ENCODE measurements around the gene GNA15.

The GNA15 gene

GRCh38 chr19:3095441-3096191 is 40.2 kb upstream of the GNA15 start:
- H3K4me1 ChIP-seq (ENCODE audit: low read length) = peaks cover 9% of the 10 kb centered on the region
- no peak overlapping the region for H3K9ac ChIP-seq (ENCODE audit: low read length)
- H3K4me3 ChIP-seq (ENCODE audit: low read length) = peak overlapping the region; percentile 75; the same call in 1 of the 2 replicates
- no peaks in the 10 kb centered on the region for H3K27me3 ChIP-seq (ENCODE audit: low read depth, low read length)
- TF ChIP-seq CTCF (IDR thresholded peaks at IDR 0.05; ENCODE audit: low read depth, low read length) (no peak), EZH2phosphoT487 (IDR thresholded peaks at IDR 0.05; ENCODE audit: low read depth) (no peak)
- no peaks in the 10 kb centered on the region for H3K9me3 ChIP-seq (ENCODE audit: insufficient read depth, low read length)
- peak overlapping the region; percentile 49 for H3K4me2 ChIP-seq (ENCODE audit: low read length)
- H3K27ac ChIP-seq (ENCODE audit: low read length) = no peak overlapping the region
- H2AFZ ChIP-seq (ENCODE audit: low read depth, low read length) = no peak overlapping the region
- no peaks in the 10 kb centered on the region for H4K20me1 ChIP-seq (ENCODE audit: insufficient read depth, low read length)
- no peaks in the 10 kb centered on the region for H3K79me2 ChIP-seq (ENCODE audit: low read length)
- H3K36me3 ChIP-seq (replicated peaks; ENCODE audit: low read depth, low read length) = no peaks in the 10 kb centered on the region

- H3K4me3 ChIP-seq (ENCODE audit: low read length) = no peak overlapping the region
- no peaks in the 10 kb centered on the region for H3K27me3 ChIP-seq (ENCODE audit: low read depth, low read length)
- no peaks in the 10 kb centered on the region for H4K20me1 ChIP-seq (ENCODE audit: insufficient read depth, low read length)
- H3K79me2 ChIP-seq (ENCODE audit: low read length) = no peaks in the 10 kb centered on the region
- H2AFZ ChIP-seq (ENCODE audit: low read depth, low read length) = no peak overlapping the region
- H3K9me3 ChIP-seq (ENCODE audit: insufficient read depth, low read length) = no peaks in the 10 kb centered on the region
- peaks cover 9% of the 10 kb centered on the region for H3K4me1 ChIP-seq (ENCODE audit: low read length)
- H3K9ac ChIP-seq (ENCODE audit: low read length) = no peak overlapping the region
- TF ChIP-seq CTCF (IDR thresholded peaks at IDR 0.05; ENCODE audit: low read depth, low read length) = no peak
- no peak overlapping the region for H3K4me2 ChIP-seq (ENCODE audit: low read length)
- no peaks in the 10 kb centered on the region for H3K36me3 ChIP-seq (replicated peaks; ENCODE audit: low read depth, low read length)
- no peak overlapping the region for H3K27ac ChIP-seq (ENCODE audit: low read length)
Observed at GRCh38 chr19:3096267-3096901, 39.4 kb upstream of the GNA15 start.

- H3K36me3 ChIP-seq (replicated peaks; ENCODE audit: low read depth, low read length) = no peaks in the 10 kb centered on the region
- TF ChIP-seq EZH2phosphoT487 (IDR thresholded peaks at IDR 0.05; ENCODE audit: low read depth) (no peak), CTCF (IDR thresholded peaks at IDR 0.05; ENCODE audit: low read depth, low read length) (no peak)
- no peak overlapping the region for H2AFZ ChIP-seq (ENCODE audit: low read depth, low read length)
- no peaks in the 10 kb centered on the region for H4K20me1 ChIP-seq (ENCODE audit: insufficient read depth, low read length)
- H3K9ac ChIP-seq (ENCODE audit: low read length) = no peak overlapping the region
- H3K4me1 ChIP-seq (ENCODE audit: low read length) = peaks cover 9% of the 10 kb centered on the region
- no peak overlapping the region for H3K4me2 ChIP-seq (ENCODE audit: low read length)
- H3K4me3 ChIP-seq (ENCODE audit: low read length) = no peak overlapping the region
- no peaks in the 10 kb centered on the region for H3K9me3 ChIP-seq (ENCODE audit: insufficient read depth, low read length)
- H3K27ac ChIP-seq (ENCODE audit: low read length) = no peak overlapping the region
- H3K27me3 ChIP-seq (ENCODE audit: low read depth, low read length) = no peaks in the 10 kb centered on the region
- H3K79me2 ChIP-seq (ENCODE audit: low read length) = no peaks in the 10 kb centered on the region
Observed at GRCh38 chr19:3096902-3097326, 38.9 kb upstream of the GNA15 start.

- TF ChIP-seq CTCF (IDR thresholded peaks at IDR 0.05; ENCODE audit: low read depth, low read length) (no peak), EZH2phosphoT487 (IDR thresholded peaks at IDR 0.05; ENCODE audit: low read depth) (no peak)
- Histone ChIP-seq H3K27me3 (ENCODE audit: low read depth, low read length) (no peaks in the 10 kb centered on the region), H3K4me3 (ENCODE audit: low read length) (no peak overlapping the region), H2AFZ (ENCODE audit: low read depth, low read length) (no peak overlapping the region), H3K9ac (ENCODE audit: low read length) (no peak overlapping the region), H3K4me1 (ENCODE audit: low read length) (peaks cover 9% of the 10 kb centered on the region), H3K79me2 (ENCODE audit: low read length) (no peaks in the 10 kb centered on the region), H3K9me3 (ENCODE audit: insufficient read depth, low read length) (no peaks in the 10 kb centered on the region), H3K27ac (ENCODE audit: low read length) (no peak overlapping the region), H4K20me1 (ENCODE audit: insufficient read depth, low read length) (no peaks in the 10 kb centered on the region), H3K36me3 (replicated peaks; ENCODE audit: low read depth, low read length) (no peaks in the 10 kb centered on the region), H3K4me2 (ENCODE audit: low read length) (no peak overlapping the region)
Observed at GRCh38 chr19:3097442-3097871, 38.4 kb upstream of the GNA15 start.

All from OCI-LY3 (cell line).